Trophoblast cell (in vitro differentiated cells and primary cell): Measurements from ENCODE around the gene RFPL3.

ENCODE experiments used
- DNase-seq, 2 donors: peaks; one replicate each; pipeline ENCODE4 v3.0.0-alpha.2; 2016
- H2AFZ ChIP-seq: 2 replicates; pipeline ENCODE4 v1.6.1; 2013; ENCODE audit warnings: low read length, moderate library complexity, mild to moderate bottlenecking; ENCODE audit not compliant: insufficient read depth, poor library complexity
- H2AK5ac ChIP-seq: 2 replicates; pipeline ENCODE4 v1.6.1; 2013; ENCODE audit warnings: mild to moderate bottlenecking, low read length
- H2BK120ac ChIP-seq: 2 replicates; pipeline ENCODE4 v1.6.1; 2013; ENCODE audit warnings: low read length, mild to moderate bottlenecking, moderate library complexity; ENCODE audit not compliant: insufficient read depth, poor library complexity
- H2BK12ac ChIP-seq: 2 replicates; pipeline ENCODE4 v1.6.1; 2013; ENCODE audit warnings: mild to moderate bottlenecking, low read length, moderate library complexity
- H2BK5ac ChIP-seq: 2 replicates; pipeline ENCODE4 v1.6.1; 2013; ENCODE audit warnings: low read length, low read depth, moderate library complexity, mild to moderate bottlenecking; ENCODE audit not compliant: poor library complexity
- H3K14ac ChIP-seq: 2 replicates; pipeline ENCODE4 v1.6.1; 2013; ENCODE audit warnings: mild to moderate bottlenecking, low read length
- H3K18ac ChIP-seq: 2 replicates; pipeline ENCODE4 v1.6.1; 2013; ENCODE audit warnings: mild to moderate bottlenecking, low read length
- H3K23ac ChIP-seq: 2 replicates; pipeline ENCODE4 v1.6.1; 2013; ENCODE audit warnings: low read length
- H3K27ac ChIP-seq: 2 replicates; pipeline ENCODE4 v1.5.1; 2013; ENCODE audit warnings: low read depth, mild to moderate bottlenecking, inconsistent platforms, low read length, moderate library complexity
- H3K27me3 ChIP-seq: 2 replicates; pipeline ENCODE4 v1.6.1; 2013; ENCODE audit warnings: inconsistent platforms, mild to moderate bottlenecking, low read length, moderate library complexity; ENCODE audit not compliant: insufficient read depth
- H3K36me3 ChIP-seq, 2 experiments: 1 replicate in 1 of 2; 2 replicates in 1 of 2; pipeline ENCODE4 v1.6.1; 2013; ENCODE audit warnings: low read length in 2 of 2, mild to moderate bottlenecking in 2 of 2, moderate library complexity in 1 of 2; ENCODE audit not compliant: insufficient read depth in 2 of 2, control insufficient read depth in 1 of 2
- H3K4ac ChIP-seq: 2 replicates; pipeline ENCODE4 v1.6.1; 2013; ENCODE audit warnings: low read depth, mild to moderate bottlenecking, low read length, moderate library complexity
- H3K4me1 ChIP-seq, 2 experiments: 1 replicate in 1 of 2; 2 replicates in 1 of 2; pipeline ENCODE4 v1.6.1; 2013; ENCODE audit warnings: low read length in 2 of 2, mild to moderate bottlenecking in 2 of 2, moderate library complexity in 1 of 2; ENCODE audit not compliant: insufficient read depth in 2 of 2, control insufficient read depth in 1 of 2
- H3K4me2 ChIP-seq: 2 replicates; pipeline ENCODE4 v1.6.1; 2013; ENCODE audit warnings: inconsistent platforms, mild to moderate bottlenecking, low read length, moderate library complexity
- H3K4me3 ChIP-seq: 2 replicates; pipeline ENCODE4 v1.5.1; 2013; ENCODE audit warnings: mild to moderate bottlenecking, low read depth, low read length, inconsistent platforms
- H3K79me1 ChIP-seq: one replicate; pipeline ENCODE4 v1.6.1; 2013; ENCODE audit warnings: low read length
- H3K79me2 ChIP-seq: 2 replicates; pipeline ENCODE4 v1.6.1; 2013; ENCODE audit warnings: low read length, mild to moderate bottlenecking; ENCODE audit not compliant: control insufficient read depth, insufficient read depth, poor library complexity
- H3K9ac ChIP-seq: 2 replicates; pipeline ENCODE4 v1.6.1; 2013; ENCODE audit warnings: mild to moderate bottlenecking, low read length
- H3K9me3 ChIP-seq: 2 replicates; pipeline ENCODE4 v1.6.1; 2013; ENCODE audit warnings: low read depth, mild to moderate bottlenecking, control low read depth, inconsistent platforms, low read length; ENCODE audit not compliant: insufficient read depth
- H4K12ac ChIP-seq: 2 replicates; pipeline ENCODE4 v1.6.1; 2013; ENCODE audit warnings: low read depth, mild to moderate bottlenecking, low read length, moderate library complexity
- H4K8ac ChIP-seq: 2 replicates; pipeline ENCODE4 v1.6.1; 2013; ENCODE audit warnings: low read depth, mild to moderate bottlenecking, low read length, moderate library complexity
- H4K91ac ChIP-seq: one replicate; pipeline ENCODE4 v1.6.1; 2013; ENCODE audit warnings: low read depth, mild to moderate bottlenecking, low read length, moderate library complexity
- WGBS: extraction: QIAGEN DNeasy Blood & Tissue Kit; methylation state at CpG from one replicate; pipeline ENCODE4 v1.1.7; 2013; ENCODE audit warnings: missing lambda C conversion rate; ENCODE audit not compliant: insufficient read length, insufficient coverage; ENCODE audit errors: extremely low coverage; 5-methylcytosine and 5-hydroxymethylcytosine counted together

The RFPL3 gene

GRCh38 chr22:32361257-32361656, 3.6 kb downstream of the RFPL3 start:
- Histone ChIP-seq H3K14ac (no peak overlapping the region), H3K9me3 (no peaks in the 10 kb centered on the region), H3K27ac (no peak overlapping the region), H4K8ac (no peak overlapping the region), H3K4me3 (no peak overlapping the region), H2BK12ac (no peak overlapping the region), H4K91ac (no peak overlapping the region), H2AFZ (no peak overlapping the region), H3K79me2 (no peaks in the 10 kb centered on the region), H3K18ac (no peak overlapping the region), H3K36me3 (no peaks in the 10 kb centered on the region), H2BK5ac (no peak overlapping the region), H3K4me1 (no peaks in the 10 kb centered on the region), H3K79me1 (no peaks in the 10 kb centered on the region), H3K4me2 (no peak overlapping the region), H2AK5ac (no peak overlapping the region), H3K9ac (no peak overlapping the region), H2BK120ac (no peak overlapping the region), H4K12ac (no peak overlapping the region), H3K23ac (no peak overlapping the region), H3K27me3 (no peaks in the 10 kb centered on the region), H3K4ac (no peak overlapping the region)
- no CpG with 5 or more reads among the region's 2 CpGs for WGBS
- no peak for DNase-seq

DNA sequence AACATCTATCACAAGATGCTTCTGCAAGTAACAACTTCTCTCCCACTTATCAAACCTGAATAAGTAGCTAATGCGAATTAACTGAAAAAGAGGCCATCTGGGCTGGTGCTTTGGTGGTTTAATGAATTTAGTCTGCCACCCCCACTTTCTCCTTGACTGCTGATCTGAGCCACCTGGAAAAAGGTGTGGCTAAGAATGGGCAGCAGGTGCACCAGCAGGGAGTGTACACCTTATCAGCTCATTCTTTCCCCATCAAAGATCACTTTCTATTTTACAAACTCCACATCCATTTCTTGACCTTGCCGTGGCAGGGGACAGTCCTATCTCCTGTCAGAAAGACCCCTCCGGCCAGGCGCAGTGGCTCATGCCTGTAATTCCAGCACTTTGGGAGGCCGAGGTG, 6.5 kb downstream of the RFPL3 start:
- no CpG with 5 or more reads among the region's 5 CpGs for WGBS
- no peak overlapping the region for H4K8ac ChIP-seq

DNA sequence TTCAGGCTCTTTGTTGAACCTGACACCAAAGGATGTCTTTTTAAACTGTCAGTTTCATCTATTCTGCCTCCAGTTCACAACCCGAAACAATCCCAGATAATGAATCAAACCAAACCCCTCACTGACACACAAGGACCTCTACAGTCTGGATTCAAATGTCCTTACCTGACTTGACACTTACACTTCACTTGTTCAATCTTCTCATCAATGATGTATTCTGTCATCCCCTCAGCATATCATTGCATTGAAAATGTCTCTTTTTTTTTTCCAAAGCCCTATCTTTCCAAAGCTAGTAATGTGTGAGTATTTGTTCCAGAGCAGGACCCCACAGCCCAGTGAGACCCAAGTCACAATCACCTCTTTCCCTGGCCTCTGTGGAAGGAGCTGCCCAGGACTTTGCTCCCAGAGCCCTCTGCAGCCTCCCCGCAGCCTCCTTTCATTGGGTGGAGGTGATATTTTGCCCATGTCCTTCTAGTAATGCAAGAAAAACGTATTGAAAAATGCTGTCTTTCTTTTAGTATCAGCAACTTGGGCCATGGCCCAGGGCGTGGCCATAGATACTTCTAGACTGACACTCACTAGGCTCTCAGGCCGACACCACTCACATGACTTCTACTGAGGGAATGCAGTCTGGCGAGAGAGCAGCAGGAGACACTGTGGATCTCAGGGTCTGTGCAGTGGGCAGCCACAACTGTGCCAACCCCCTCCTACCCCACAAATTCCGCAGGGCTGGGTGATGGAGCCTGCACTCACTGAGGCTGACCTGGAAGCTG, 18.2 kb downstream of the RFPL3 start:
- no peak overlapping the region for H2BK12ac ChIP-seq
- H3K79me1 ChIP-seq, result no peaks in the 10 kb centered on the region
- H4K8ac ChIP-seq, result no peak overlapping the region
- no peak overlapping the region for H2AFZ ChIP-seq
- no peak overlapping the region for H3K14ac ChIP-seq
- H3K9me3 ChIP-seq, result no peaks in the 10 kb centered on the region
- no peak overlapping the region for H3K23ac ChIP-seq
- H4K12ac ChIP-seq, result no peak overlapping the region
- no peak overlapping the region for H3K4ac ChIP-seq
- no peak overlapping the region for H4K91ac ChIP-seq
- H3K36me3 ChIP-seq, result no peaks in the 10 kb centered on the region
- no CpG with 5 or more reads among the region's 7 CpGs for whole genome bisulfite sequencing
- H3K9ac ChIP-seq, result no peak overlapping the region
- DNase-seq, result peak; percentile 87 to 91
- H3K27ac ChIP-seq, result no peak overlapping the region
- H2AK5ac ChIP-seq, result no peak overlapping the region
- H3K4me3 ChIP-seq, result no peak overlapping the region
- no peaks in the 10 kb centered on the region for H3K27me3 ChIP-seq
- no peaks in the 10 kb centered on the region for H3K79me2 ChIP-seq
- no peak overlapping the region for H2BK5ac ChIP-seq
- no peak overlapping the region for H2BK120ac ChIP-seq
- no peak overlapping the region for H3K4me2 ChIP-seq
- H3K18ac ChIP-seq, result no peak overlapping the region
- H3K4me1 ChIP-seq, result no peaks in the 10 kb centered on the region

More for the DNA sequence above, 6.5 kb downstream of the RFPL3 start:
- Histone ChIP-seq H3K18ac (no peak overlapping the region), H3K4ac (no peak overlapping the region), H3K27ac (no peak overlapping the region), H2AFZ (no peak overlapping the region), H2BK120ac (no peak overlapping the region), H3K9ac (no peak overlapping the region), H2BK5ac (no peak overlapping the region), H3K4me3 (no peak overlapping the region), H3K27me3 (no peaks in the 10 kb centered on the region), H4K12ac (no peak overlapping the region), H3K4me1 (no peaks in the 10 kb centered on the region), H2AK5ac (no peak overlapping the region), H2BK12ac (no peak overlapping the region), H3K23ac (no peak overlapping the region), H3K79me2 (no peaks in the 10 kb centered on the region), H3K79me1 (no peaks in the 10 kb centered on the region), H3K14ac (no peak overlapping the region), H4K91ac (no peak overlapping the region), H3K9me3 (no peaks in the 10 kb centered on the region), H3K36me3 (no peaks in the 10 kb centered on the region), H3K4me2 (no peak overlapping the region)
- no peak for DNase-seq

GRCh38 chr22:32376681-32377080, 19.0 kb downstream of the RFPL3 start:
- Histone ChIP-seq H2BK12ac (no peak overlapping the region), H4K8ac (no peak overlapping the region), H3K36me3 (no peaks in the 10 kb centered on the region), H2AK5ac (no peak overlapping the region), H3K9me3 (no peaks in the 10 kb centered on the region), H3K4ac (no peak overlapping the region), H3K23ac (no peak overlapping the region), H3K4me1 (no peaks in the 10 kb centered on the region), H2BK120ac (no peak overlapping the region), H4K91ac (no peak overlapping the region), H3K4me3 (no peak overlapping the region), H3K27ac (no peak overlapping the region), H2AFZ (no peak overlapping the region), H3K14ac (no peak overlapping the region), H3K18ac (no peak overlapping the region), H3K9ac (no peak overlapping the region), H3K27me3 (no peaks in the 10 kb centered on the region), H2BK5ac (no peak overlapping the region), H3K79me2 (no peaks in the 10 kb centered on the region), H3K79me1 (no peaks in the 10 kb centered on the region), H3K4me2 (no peak overlapping the region), H4K12ac (no peak overlapping the region)
- WGBS, result no CpG with 5 or more reads among the region's 5 CpGs
- DNase-seq, result peak; percentile 87 to 90
